ENCODE measurements around the gene GNB1L. TPM values are rescaled to one million over a fixed set of nuclear protein-coding genes. Genes with fewer than 3 reads are reported as not detected.

The GNB1L gene
- total RNA-seq, 1 experiment from 2014 or later = 12.2 TPM

GRCh38 chr22:19774628-19775027 is 80.0 kb downstream of the GNB1L start:
- no peak for DNase-seq (ENCODE audit: low read depth, low spot score)
- H3K27me3 ChIP-seq (ENCODE audit: control insufficient read depth, insufficient read depth, low read length) = no peaks in the 10 kb centered on the region
- no peak for ATAC-seq
- in situ Hi-C loops (cut with HindIII; ENCODE audit: low pct_unique_long_range_greater_than_20kb, low sequenced_read_pairs) = no loop called here
- ChIA-PET POLR2A (no interaction called here), CTCF (no interaction called here)
- TF ChIP-seq POLR2AphosphoS5 (IDR thresholded peaks at IDR 0.05; ENCODE audit: low read depth, low read length) (no peak), TCF7L2 (IDR thresholded peaks at IDR 0.05; ENCODE audit: low read depth, low read length) (no peak), REST (IDR thresholded peaks at IDR 0.05; ENCODE audit: insufficient read depth in 1 of 2, low read depth in 2 of 2, low read length in 1 of 2) (no peak), CTCF (IDR thresholded peaks at IDR 0.05) (no peak), SIN3A (IDR thresholded peaks at IDR 0.05; ENCODE audit: borderline replicate concordance, insufficient read depth, low read depth, low read length) (no peak)
- no peaks in the 10 kb centered on the region for H3K36me3 ChIP-seq (ENCODE audit: control insufficient read depth, insufficient read depth, low read length)
- no peak overlapping the region for H3K27ac ChIP-seq (ENCODE audit: low read length)
- H3K9me3 ChIP-seq (ENCODE audit: control insufficient read depth, insufficient read depth, low read depth, low read length) = no peaks in the 10 kb centered on the region
- BruUV-seq (replicated peaks) = no TSS peak
- 0 out of 2 replicates have a peak, but pooled peaks cover 3% of the 10 kb centered on the region for H3K4me1 ChIP-seq (ENCODE audit: control insufficient read depth, insufficient read depth, low read length)
- intact Hi-C loops (cut with micrococcal nuclease; ENCODE audit: unreplicated experiment) = no loop called here
- no peak overlapping the region for H3K4me3 ChIP-seq (ENCODE audit: low read depth in 2 of 2, low read length in 2 of 2)

DNA sequence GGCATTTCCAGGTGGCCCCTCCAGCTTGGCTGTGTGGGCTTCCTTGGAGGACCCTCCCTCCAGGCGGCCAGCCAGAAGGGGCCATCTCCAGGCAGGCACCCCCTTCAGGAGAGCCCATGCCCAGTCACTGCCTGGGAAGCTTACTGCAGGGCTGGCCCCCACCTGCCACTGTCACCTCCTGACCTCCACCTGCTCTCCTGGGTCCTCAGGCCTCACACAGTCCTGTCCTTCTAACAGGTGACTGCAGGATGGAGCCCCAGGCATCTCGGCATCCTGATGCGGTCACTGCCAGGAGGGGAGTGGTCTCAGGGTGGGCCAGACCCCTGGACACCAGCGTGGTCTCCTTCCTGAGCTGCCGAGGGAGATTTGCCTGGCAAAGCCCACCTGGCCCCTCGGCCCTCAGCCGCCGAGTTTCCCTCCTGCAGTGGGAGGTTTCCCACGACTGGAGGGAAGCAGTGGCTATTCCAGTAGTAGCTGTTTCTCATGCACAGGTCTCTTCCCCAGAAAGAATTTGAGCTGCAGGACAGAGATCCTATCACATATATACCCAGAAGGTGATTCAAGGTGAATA is 81.1 kb downstream of the GNB1L start:
- Histone ChIP-seq H3K27ac (ENCODE audit: low read length) (no peak overlapping the region), H3K4me3 (ENCODE audit: low read depth in 2 of 2, low read length in 2 of 2) (no peak overlapping the region), H3K9me3 (ENCODE audit: control insufficient read depth, insufficient read depth, low read depth, low read length) (no peaks in the 10 kb centered on the region), H3K4me1 (ENCODE audit: control insufficient read depth, insufficient read depth, low read length) (0 out of 2 replicates have a peak, but pooled peaks cover 3% of the 10 kb centered on the region), H3K27me3 (ENCODE audit: control insufficient read depth, insufficient read depth, low read length) (no peaks in the 10 kb centered on the region), H3K36me3 (ENCODE audit: control insufficient read depth, insufficient read depth, low read length) (no peaks in the 10 kb centered on the region)
- ATAC-seq (no peak), DNase-seq (ENCODE audit: low read depth, low spot score) (no peak)
- CTCF ChIA-PET = interaction anchor here (0.6 to 1.3 kb wide), 2 partner anchors 43 to 711 kb away, joined by 3 to 4 read pairs; no protein-coding TSS in a partner anchor
- TF ChIP-seq REST (IDR thresholded peaks at IDR 0.05; ENCODE audit: insufficient read depth in 1 of 2, low read depth in 2 of 2, low read length in 1 of 2) = no peak
- TF ChIP-seq SIN3A (IDR thresholded peaks at IDR 0.05; ENCODE audit: borderline replicate concordance, insufficient read depth, low read depth, low read length) = no peak
- no peak for TF ChIP-seq POLR2AphosphoS5 (IDR thresholded peaks at IDR 0.05; ENCODE audit: low read depth, low read length)
- TF ChIP-seq CTCF (IDR thresholded peaks at IDR 0.05) = no peak
- intact Hi-C loops (cut with micrococcal nuclease; ENCODE audit: unreplicated experiment) (no loop called here), in situ Hi-C loops (cut with HindIII; ENCODE audit: low pct_unique_long_range_greater_than_20kb, low sequenced_read_pairs) (no loop called here)
- no TSS peak for BruUV-seq (replicated peaks)
- POLR2A ChIA-PET = no interaction called here

Data from Panc1 (cell line).